Measurements from ENCODE around the gene PCNX2. TPM values are rescaled to one million over a fixed set of nuclear protein-coding genes. Genes with fewer than 3 reads are reported as not detected.
A peak's percentile ranks its signal among the peaks of the same experiment; 100 is the strongest.

The PCNX2 gene
- polyA plus RNA-seq, 3 donors, result 0.29 to 7.9 (median 0.62) TPM

GRCh38 chr1:232958067-232958466 is 337.5 kb downstream of the PCNX2 start:
- Histone ChIP-seq H2AFZ (ENCODE audit: insufficient read depth, low read depth, low read length, poor library complexity, severe bottlenecking) (no peak overlapping the region), H4K20me1 (ENCODE audit: insufficient read depth, low read length) (no peaks in the 10 kb centered on the region), H3K27ac (ENCODE audit: low read depth in 1 of 2, low read length in 2 of 2) (no peak overlapping the region), H3K9me3 (replicated peaks in 1 of 2; ENCODE audit: control insufficient read depth in 1 of 2, insufficient read depth in 1 of 2, low read length in 2 of 2) (peaks cover 13% of the 10 kb centered on the region in 2 donors), H3K4me3 (replicated peaks in 1 of 3; ENCODE audit: low read depth in 2 of 3, low read length in 3 of 3) (no peak overlapping the region), H3K4me2 (replicated peaks; ENCODE audit: extremely low read depth, low read length, poor library complexity, severe bottlenecking) (no peak overlapping the region), H3K9ac (ENCODE audit: insufficient read depth, low read length, poor library complexity, severe bottlenecking) (no peak overlapping the region), H3K4me1 (ENCODE audit: control insufficient read depth in 1 of 2, insufficient read depth in 2 of 2, low read length in 2 of 2) (peaks cover 2% of the 10 kb centered on the region in 2 donors), H3K27me3 (ENCODE audit: control insufficient read depth in 2 of 2, insufficient read depth in 2 of 2, low read length in 2 of 2) (no peaks in the 10 kb centered on the region), H3K79me2 (ENCODE audit: insufficient read depth, low read length) (peaks cover 4% of the 10 kb centered on the region), H3K36me3 (replicated peaks in 1 of 2; ENCODE audit: control insufficient read depth in 1 of 2, insufficient read depth in 2 of 2, low read length in 2 of 2) (peaks cover 28 to 38% of the 10 kb centered on the region in 2 donors)
- Mint-ChIP-seq H3K36me3 (peaks cover 44 to 45% of the 10 kb centered on the region in 2 donors), H3K27ac (no peak overlapping the region), H3K9me3 (peaks cover 11 to 23% (median 16%) of the 10 kb centered on the region in 7 donors), H3K27me3 (ENCODE audit: low read depth in 3 of 3) (no peaks in the 10 kb centered on the region), H3K4me1 (peaks cover 3% of the 10 kb centered on the region), H3K4me3 (no peak overlapping the region)
- TF ChIP-seq, protein P1, sequence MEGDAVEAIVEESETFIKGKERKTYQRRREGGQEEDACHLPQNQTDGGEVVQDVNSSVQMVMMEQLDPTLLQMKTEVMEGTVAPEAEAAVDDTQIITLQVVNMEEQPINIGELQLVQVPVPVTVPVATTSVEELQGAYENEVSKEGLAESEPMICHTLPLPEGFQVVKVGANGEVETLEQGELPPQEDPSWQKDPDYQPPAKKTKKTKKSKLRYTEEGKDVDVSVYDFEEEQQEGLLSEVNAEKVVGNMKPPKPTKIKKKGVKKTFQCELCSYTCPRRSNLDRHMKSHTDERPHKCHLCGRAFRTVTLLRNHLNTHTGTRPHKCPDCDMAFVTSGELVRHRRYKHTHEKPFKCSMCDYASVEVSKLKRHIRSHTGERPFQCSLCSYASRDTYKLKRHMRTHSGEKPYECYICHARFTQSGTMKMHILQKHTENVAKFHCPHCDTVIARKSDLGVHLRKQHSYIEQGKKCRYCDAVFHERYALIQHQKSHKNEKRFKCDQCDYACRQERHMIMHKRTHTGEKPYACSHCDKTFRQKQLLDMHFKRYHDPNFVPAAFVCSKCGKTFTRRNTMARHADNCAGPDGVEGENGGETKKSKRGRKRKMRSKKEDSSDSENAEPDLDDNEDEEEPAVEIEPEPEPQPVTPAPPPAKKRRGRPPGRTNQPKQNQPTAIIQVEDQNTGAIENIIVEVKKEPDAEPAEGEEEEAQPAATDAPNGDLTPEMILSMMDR (IDR thresholded peaks at IDR 0.05), result no peak
- WGBS (ENCODE audit: insufficient coverage), result no CpG with 5 or more reads among the region's 1 CpG
- no peak for DNase-seq
- intact Hi-C loops (cut with micrococcal nuclease), result loop anchor here in 1 of 2 donors (10.0 kb wide), 1 partner anchor 323 kb away; the partner anchor contains the start of gene SIPA1L2

DNA sequence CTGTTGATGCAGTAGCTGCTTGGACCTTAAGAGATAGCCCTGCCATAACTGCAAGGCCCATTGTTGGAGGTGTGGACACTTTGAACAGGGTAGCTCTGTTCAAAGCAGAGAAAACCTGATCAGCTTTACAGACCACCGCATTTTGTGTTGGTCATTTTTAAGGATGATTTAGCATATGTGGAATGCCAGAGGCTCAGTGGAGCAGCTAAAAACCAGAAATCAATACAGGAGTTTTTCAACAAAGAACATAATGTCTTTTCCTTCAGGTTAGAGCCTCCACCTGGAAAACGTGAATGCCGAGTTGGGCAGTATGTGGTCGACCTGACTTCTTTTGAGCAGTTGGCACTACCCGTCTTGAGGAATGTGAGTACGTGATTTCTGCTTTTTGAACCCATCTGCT is 339.4 kb downstream of the PCNX2 start:
- Histone ChIP-seq H3K9me3 (replicated peaks in 1 of 2; ENCODE audit: control insufficient read depth in 1 of 2, insufficient read depth in 1 of 2, low read length in 2 of 2) (peaks cover 13% of the 10 kb centered on the region in 2 donors), H3K79me2 (ENCODE audit: insufficient read depth, low read length) (peaks cover 13% of the 10 kb centered on the region), H2AFZ (ENCODE audit: insufficient read depth, low read depth, low read length, poor library complexity, severe bottlenecking) (no peak overlapping the region), H3K4me1 (ENCODE audit: control insufficient read depth in 1 of 2, insufficient read depth in 2 of 2, low read length in 2 of 2) (peaks cover 5 to 6% of the 10 kb centered on the region in 2 donors), H3K36me3 (replicated peaks in 1 of 2; ENCODE audit: control insufficient read depth in 1 of 2, insufficient read depth in 2 of 2, low read length in 2 of 2) (peaks cover 28 to 34% of the 10 kb centered on the region in 2 donors), H4K20me1 (ENCODE audit: insufficient read depth, low read length) (no peaks in the 10 kb centered on the region), H3K27me3 (ENCODE audit: control insufficient read depth in 2 of 2, insufficient read depth in 2 of 2, low read length in 2 of 2) (no peaks in the 10 kb centered on the region), H3K27ac (ENCODE audit: low read depth in 1 of 2, low read length in 2 of 2) (no peak overlapping the region), H3K4me2 (replicated peaks; ENCODE audit: extremely low read depth, low read length, poor library complexity, severe bottlenecking) (no peak overlapping the region), H3K9ac (ENCODE audit: insufficient read depth, low read length, poor library complexity, severe bottlenecking) (no peak overlapping the region), H3K4me3 (replicated peaks in 1 of 3; ENCODE audit: low read depth in 2 of 3, low read length in 3 of 3) (no peak overlapping the region)
- intact Hi-C loops (cut with micrococcal nuclease), result loop anchor here in 1 of 2 donors (10.0 kb wide), 1 partner anchor 321 kb away; the partner anchor contains the start of gene SIPA1L2
- no peak for DNase-seq
- H3K27ac Mint-ChIP-seq, result peak overlapping the region in 1 of 7 donors; percentile 63
- peaks cover 11 to 23% (median 16%) of the 10 kb centered on the region in 7 donors for H3K9me3 Mint-ChIP-seq
- H3K4me3 Mint-ChIP-seq, result no peak overlapping the region
- 94% methylated on average over 4 of the region's 6 CpGs for WGBS (ENCODE audit: insufficient coverage)
- H3K4me1 Mint-ChIP-seq, result peaks cover 19% of the 10 kb centered on the region
- peaks cover 39 to 41% of the 10 kb centered on the region in 2 donors for H3K36me3 Mint-ChIP-seq
- TF ChIP-seq, protein P1 (IDR thresholded peaks at IDR 0.05), result no peak
- no peaks in the 10 kb centered on the region for H3K27me3 Mint-ChIP-seq (ENCODE audit: low read depth in 3 of 3)

All from CD14-positive monocyte (primary cell).